Colonic mucosa (tissue), 4 donors: Measurements from ENCODE around the gene LPAR4. TPM values are rescaled to one million over a fixed set of nuclear protein-coding genes. Genes with fewer than 3 reads are reported as not detected.
"Not testable (repeated sequence)": the region's sequence is repeated elsewhere in the genome, so short reads cannot be mapped to it uniquely, and the experiment has no call there.

Experiments used
- DNase-seq: peaks from one replicate; pipeline ENCODE4 v3.0.0-alpha.2; 2020
- H3K27ac ChIP-seq: fragments of 200-600 bp; one replicate; pipeline ENCODE4 v1.8.0; 2021
- H3K27me3 ChIP-seq: fragments of 200-600 bp; one replicate; pipeline ENCODE4 v1.8.0; 2021
- H3K36me3 ChIP-seq: fragments of 200-600 bp; one replicate; pipeline ENCODE4 v1.8.0; 2021
- H3K4me1 ChIP-seq: fragments of 200-600 bp; one replicate; pipeline ENCODE4 v1.8.0; 2021; ENCODE audit warnings: mild to moderate bottlenecking
- H3K4me3 ChIP-seq: fragments of 200-600 bp; one replicate; pipeline ENCODE4 v1.8.0; 2021
- H3K9ac ChIP-seq, 2 donors: one replicate each; pipeline ENCODE4 v1.7.0; 2013; ENCODE audit warnings: control low read depth in 2 of 2, low read depth in 2 of 2, low read length in 2 of 2
- H3K9me3 ChIP-seq: fragments of 200-600 bp; one replicate; pipeline ENCODE4 v1.8.0; 2021
- intact Hi-C: fragments of 100-400 bp; cut with DNase I; formaldehyde crosslinking; loops from one replicate; pipeline ENCODE4 v1.14.1; 2022
- total RNA-seq, 2 donors: library from RNA; stranded (reverse); fragmentation: NEBNext Ultra II Directional in 1 of 2; extraction: Animal tissue kit (Norgen Biotek cat#: 25700) in 1 of 2; gene quantifications; one replicate each; pipeline ENCODE4 v1.2.1, GENCODE V29; 2021
- TF ChIP-seq, protein P1 (sequence below): fragments of 200-600 bp; IDR thresholded peaks from one replicate; pipeline ENCODE4 v1.8.0; 2022; ENCODE audit warnings: antibody characterized with exemption, mild to moderate bottlenecking
- donor health status: healthy.
- donor health status: DM: no; HTN: no; CAD: no.
- donor health status: DM: no; HTN: no; CAD: no.

Gene LPAR4
- total RNA-seq, 2 donors from 2014 or later = 0.15 to 0.24 TPM

DNA sequence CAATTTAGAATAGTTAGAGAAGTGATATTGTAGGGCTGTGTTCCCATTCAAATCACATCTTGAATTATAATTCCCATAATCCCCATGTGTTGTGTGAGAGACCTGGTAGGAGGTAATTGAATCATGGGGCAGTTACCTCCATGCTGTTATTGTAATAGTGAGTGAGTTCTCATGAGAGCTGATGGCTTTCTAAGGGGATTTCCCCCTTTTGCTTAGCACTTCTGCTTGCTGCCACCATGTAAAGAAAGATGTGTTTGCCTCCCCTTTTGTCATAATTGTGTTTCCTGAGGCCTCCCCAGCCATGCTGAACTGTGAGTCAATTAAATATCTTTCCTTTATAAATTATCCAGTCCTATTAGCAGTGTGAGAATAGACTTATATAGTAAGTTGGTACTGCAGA is 53.2 kb downstream of the LPAR4 start:
- H3K27ac ChIP-seq = no peak overlapping the region
- no peaks in the 10 kb centered on the region for H3K36me3 ChIP-seq
- DNase-seq = no peak
- H3K4me1 ChIP-seq = no peaks in the 10 kb centered on the region
- H3K27me3 ChIP-seq = no peaks in the 10 kb centered on the region
- no peak overlapping the region for H3K4me3 ChIP-seq
- TF ChIP-seq, protein P1, sequence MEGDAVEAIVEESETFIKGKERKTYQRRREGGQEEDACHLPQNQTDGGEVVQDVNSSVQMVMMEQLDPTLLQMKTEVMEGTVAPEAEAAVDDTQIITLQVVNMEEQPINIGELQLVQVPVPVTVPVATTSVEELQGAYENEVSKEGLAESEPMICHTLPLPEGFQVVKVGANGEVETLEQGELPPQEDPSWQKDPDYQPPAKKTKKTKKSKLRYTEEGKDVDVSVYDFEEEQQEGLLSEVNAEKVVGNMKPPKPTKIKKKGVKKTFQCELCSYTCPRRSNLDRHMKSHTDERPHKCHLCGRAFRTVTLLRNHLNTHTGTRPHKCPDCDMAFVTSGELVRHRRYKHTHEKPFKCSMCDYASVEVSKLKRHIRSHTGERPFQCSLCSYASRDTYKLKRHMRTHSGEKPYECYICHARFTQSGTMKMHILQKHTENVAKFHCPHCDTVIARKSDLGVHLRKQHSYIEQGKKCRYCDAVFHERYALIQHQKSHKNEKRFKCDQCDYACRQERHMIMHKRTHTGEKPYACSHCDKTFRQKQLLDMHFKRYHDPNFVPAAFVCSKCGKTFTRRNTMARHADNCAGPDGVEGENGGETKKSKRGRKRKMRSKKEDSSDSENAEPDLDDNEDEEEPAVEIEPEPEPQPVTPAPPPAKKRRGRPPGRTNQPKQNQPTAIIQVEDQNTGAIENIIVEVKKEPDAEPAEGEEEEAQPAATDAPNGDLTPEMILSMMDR = no peak
- intact Hi-C loops = no loop called here
- H3K9ac ChIP-seq = no peak overlapping the region
- no peaks in the 10 kb centered on the region for H3K9me3 ChIP-seq

DNA sequence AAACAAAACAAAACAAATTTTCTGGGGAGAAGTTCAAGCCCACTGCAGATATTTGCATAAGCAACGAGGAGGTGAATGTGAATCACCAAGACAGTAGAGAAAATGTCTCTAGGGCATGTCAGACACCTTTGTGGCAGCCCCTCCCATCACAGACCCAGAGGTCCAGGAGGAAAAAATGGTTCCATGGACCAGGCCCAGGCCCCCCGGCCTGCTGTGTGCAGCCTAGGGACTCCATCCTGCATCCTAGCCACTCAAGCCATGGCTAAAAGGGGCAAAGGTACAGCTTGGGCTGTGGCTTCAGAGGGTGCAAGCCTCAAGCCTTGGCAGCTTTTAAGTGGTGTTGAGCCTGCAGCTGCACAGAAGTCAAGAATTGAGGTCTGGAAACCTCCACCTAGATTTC is 54.0 kb downstream of the LPAR4 start:
- no peaks in the 10 kb centered on the region for H3K9me3 ChIP-seq
- H3K27ac ChIP-seq = no peak overlapping the region
- H3K4me3 ChIP-seq = no peak overlapping the region
- H3K4me1 ChIP-seq = no peaks in the 10 kb centered on the region
- intact Hi-C loops = no loop called here
- H3K36me3 ChIP-seq = no peaks in the 10 kb centered on the region
- DNase-seq = no peak
- no peaks in the 10 kb centered on the region for H3K27me3 ChIP-seq
- TF ChIP-seq, protein P1 = no peak
- H3K9ac ChIP-seq = no peak overlapping the region

GRCh38 chrX:78802526-78802925 is 55.0 kb downstream of the LPAR4 start:
- DNase-seq, H3K9me3 ChIP-seq, H3K9ac ChIP-seq, H3K4me1 ChIP-seq, H3K27me3 ChIP-seq, H3K4me3 ChIP-seq, H3K36me3 ChIP-seq, intact Hi-C loops, H3K27ac ChIP-seq: not testable (repeated sequence)

Other genes starting within 250 kb of the LPAR4 start
- not detected for gene RTL3, start 88.4 kb upstream of the LPAR4 start, total RNA-seq
- gene P2RY10, start 197.7 kb downstream of the LPAR4 start, total RNA-seq = 1 to 10 TPM in 1 of 2 donors, under 1 TPM in 1; 0.57 to 1.6 TPM